ENCODE data around the gene IDH1. TPM values are rescaled to one million over a fixed set of nuclear protein-coding genes. Genes with fewer than 3 reads are reported as not detected.

IDH1 gene
- total and polyA plus RNA-seq, 7 donors: 9.7 to 42.6 (median 16.5) TPM

DNA sequence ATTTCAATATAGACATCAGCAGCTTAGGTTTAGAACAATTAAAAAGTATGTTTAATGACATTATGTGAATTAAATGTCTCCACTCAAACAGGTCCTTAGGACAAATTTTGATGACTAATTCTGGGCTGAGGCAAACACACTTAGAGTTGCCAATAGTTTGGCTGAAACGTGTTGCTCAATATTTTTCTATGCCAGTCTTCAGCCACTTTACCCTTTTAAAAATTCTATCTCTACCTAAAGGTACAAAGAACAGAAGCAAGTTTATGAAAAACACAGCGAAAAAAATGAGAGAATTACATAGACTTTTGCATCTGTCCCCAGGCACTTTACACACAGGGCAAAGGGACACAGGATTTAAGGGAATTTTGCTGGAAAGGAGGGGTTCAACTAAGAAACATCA lies 4.5 kb downstream of the IDH1 start:
- peaks cover 22% of the 10 kb centered on the region for H3K4me1 ChIP-seq
- 63 to 78% (median 65%) methylated on average over 2 of the region's 2 CpGs for WGBS, 3 donors
- intact Hi-C loops (cut with DNase I): loop anchor here in 1 of 2 donors (10.0 kb wide), 1 partner anchor 626 kb away; the partner anchor contains the start of gene METTL21A
- DNase-seq (no peak), ATAC-seq (no peak)
- no peaks in the 10 kb centered on the region for H3K27me3 ChIP-seq (ENCODE audit: insufficient read depth in 3 of 3, low read length in 2 of 3)
- no peaks in the 10 kb centered on the region for H3K9me3 ChIP-seq
- TF ChIP-seq, protein P1, sequence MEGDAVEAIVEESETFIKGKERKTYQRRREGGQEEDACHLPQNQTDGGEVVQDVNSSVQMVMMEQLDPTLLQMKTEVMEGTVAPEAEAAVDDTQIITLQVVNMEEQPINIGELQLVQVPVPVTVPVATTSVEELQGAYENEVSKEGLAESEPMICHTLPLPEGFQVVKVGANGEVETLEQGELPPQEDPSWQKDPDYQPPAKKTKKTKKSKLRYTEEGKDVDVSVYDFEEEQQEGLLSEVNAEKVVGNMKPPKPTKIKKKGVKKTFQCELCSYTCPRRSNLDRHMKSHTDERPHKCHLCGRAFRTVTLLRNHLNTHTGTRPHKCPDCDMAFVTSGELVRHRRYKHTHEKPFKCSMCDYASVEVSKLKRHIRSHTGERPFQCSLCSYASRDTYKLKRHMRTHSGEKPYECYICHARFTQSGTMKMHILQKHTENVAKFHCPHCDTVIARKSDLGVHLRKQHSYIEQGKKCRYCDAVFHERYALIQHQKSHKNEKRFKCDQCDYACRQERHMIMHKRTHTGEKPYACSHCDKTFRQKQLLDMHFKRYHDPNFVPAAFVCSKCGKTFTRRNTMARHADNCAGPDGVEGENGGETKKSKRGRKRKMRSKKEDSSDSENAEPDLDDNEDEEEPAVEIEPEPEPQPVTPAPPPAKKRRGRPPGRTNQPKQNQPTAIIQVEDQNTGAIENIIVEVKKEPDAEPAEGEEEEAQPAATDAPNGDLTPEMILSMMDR (IDR thresholded peaks at IDR 0.05): no peak
- no peak overlapping the region for H3K4me3 ChIP-seq
- peaks cover 8 to 71% of the 10 kb centered on the region in 2 donors for H3K36me3 ChIP-seq (ENCODE audit: insufficient read depth in 1 of 2, low read depth in 1 of 2)
- H3K27ac ChIP-seq: no peak overlapping the region

DNA sequence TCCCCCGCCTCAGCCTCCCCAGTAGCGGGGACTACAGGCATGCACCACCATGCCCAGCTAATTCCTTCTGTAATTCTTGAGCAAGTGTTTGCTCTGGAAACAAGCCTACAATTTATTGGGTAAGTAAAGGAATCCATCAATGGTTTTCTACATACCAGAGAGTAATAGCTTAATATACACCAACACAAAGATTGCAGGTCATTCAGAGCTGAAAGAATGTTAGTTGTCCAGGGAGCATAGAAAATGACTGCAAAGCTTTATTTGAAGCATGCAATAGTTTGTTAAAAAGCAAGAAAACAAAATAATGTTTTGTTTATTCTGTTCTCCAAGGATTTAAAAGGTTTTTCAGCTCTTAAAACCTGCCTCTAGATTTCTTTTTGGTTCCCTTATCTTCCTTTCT lies 5.6 kb downstream of the IDH1 start:
- Histone ChIP-seq H3K27ac (no peak overlapping the region), H3K4me1 (peaks cover 22% of the 10 kb centered on the region), H3K36me3 (ENCODE audit: insufficient read depth in 1 of 2, low read depth in 1 of 2) (peaks cover 8 to 82% of the 10 kb centered on the region in 2 donors), H3K9me3 (no peaks in the 10 kb centered on the region), H3K4me3 (no peak overlapping the region), H3K27me3 (ENCODE audit: insufficient read depth in 3 of 3, low read length in 2 of 3) (no peaks in the 10 kb centered on the region)
- intact Hi-C loops (cut with DNase I): no loop called here
- no peak for ATAC-seq
- WGBS, 3 donors: 98 to 100% (median 99%) methylated on average over 2 of the region's 2 CpGs
- TF ChIP-seq, protein P1 (IDR thresholded peaks at IDR 0.05): no peak
- DNase-seq: no peak

DNA sequence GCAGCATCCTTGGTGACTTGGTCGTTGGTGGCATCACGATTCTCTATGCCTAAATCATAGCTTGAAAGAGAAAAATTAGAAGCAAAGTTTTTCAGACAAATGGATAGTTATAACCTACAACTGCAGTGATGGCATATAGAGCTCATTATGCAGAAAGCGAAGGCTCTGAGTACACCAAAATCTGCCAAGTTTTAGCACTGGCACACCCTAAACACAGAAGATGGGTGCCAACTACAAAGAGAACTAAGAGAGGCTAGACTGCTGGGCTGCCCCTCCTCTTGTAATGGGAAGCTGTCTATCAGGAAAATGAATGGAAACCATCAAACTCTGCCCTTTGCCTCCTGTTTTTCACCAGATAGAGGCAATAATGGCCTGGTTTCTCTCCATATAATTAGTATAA lies 6.3 kb downstream of the IDH1 start:
- no peak for ATAC-seq
- no peaks in the 10 kb centered on the region for H3K9me3 ChIP-seq
- H3K36me3 ChIP-seq (ENCODE audit: insufficient read depth in 1 of 2, low read depth in 1 of 2): peaks cover 8 to 89% of the 10 kb centered on the region in 2 donors
- H3K4me1 ChIP-seq: peaks cover 18% of the 10 kb centered on the region
- 88 to 94% (median 91%) methylated on average over 3 of the region's 3 CpGs for WGBS, 3 donors
- no peaks in the 10 kb centered on the region for H3K27me3 ChIP-seq (ENCODE audit: insufficient read depth in 3 of 3, low read length in 2 of 3)
- TF ChIP-seq, protein P1 (IDR thresholded peaks at IDR 0.05): no peak
- intact Hi-C loops (cut with DNase I): no loop called here
- H3K4me3 ChIP-seq: no peak overlapping the region
- no peak overlapping the region for H3K27ac ChIP-seq
- DNase-seq: no peak

DNA sequence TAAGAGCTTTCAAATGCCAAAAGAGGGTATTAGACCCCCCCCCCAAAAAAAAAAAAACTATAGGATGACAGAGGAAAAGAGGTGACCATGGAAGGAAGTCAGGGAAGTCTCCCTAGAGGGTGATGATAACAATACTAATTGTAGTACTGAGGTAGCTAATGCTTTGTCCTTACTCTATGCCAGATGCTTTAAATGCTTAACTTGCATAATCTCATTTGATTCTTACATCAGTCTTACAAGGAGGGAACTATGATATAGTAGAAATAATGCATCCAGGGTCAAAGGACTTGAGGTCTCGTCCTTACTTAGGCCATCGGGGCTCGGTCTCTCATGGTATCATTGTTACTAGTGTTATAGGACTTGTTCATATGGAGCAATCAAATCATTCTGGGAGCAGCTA lies 9.1 kb downstream of the IDH1 start:
- Histone ChIP-seq H3K4me3 (no peak overlapping the region), H3K9me3 (no peaks in the 10 kb centered on the region), H3K27me3 (ENCODE audit: insufficient read depth in 3 of 3, low read length in 2 of 3) (no peaks in the 10 kb centered on the region), H3K27ac (no peak overlapping the region), H3K4me1 (peaks cover 5% of the 10 kb centered on the region), H3K36me3 (ENCODE audit: insufficient read depth in 1 of 2, low read depth in 1 of 2) (peaks cover 17 to 99% of the 10 kb centered on the region in 2 donors)
- WGBS, 3 donors: 98 to 99% (median 98%) methylated on average over 3 of the region's 3 CpGs
- TF ChIP-seq, protein P1 (IDR thresholded peaks at IDR 0.05): no peak
- intact Hi-C loops (cut with DNase I): no loop called here
- DNase-seq: no peak
- no peak for ATAC-seq

DNA sequence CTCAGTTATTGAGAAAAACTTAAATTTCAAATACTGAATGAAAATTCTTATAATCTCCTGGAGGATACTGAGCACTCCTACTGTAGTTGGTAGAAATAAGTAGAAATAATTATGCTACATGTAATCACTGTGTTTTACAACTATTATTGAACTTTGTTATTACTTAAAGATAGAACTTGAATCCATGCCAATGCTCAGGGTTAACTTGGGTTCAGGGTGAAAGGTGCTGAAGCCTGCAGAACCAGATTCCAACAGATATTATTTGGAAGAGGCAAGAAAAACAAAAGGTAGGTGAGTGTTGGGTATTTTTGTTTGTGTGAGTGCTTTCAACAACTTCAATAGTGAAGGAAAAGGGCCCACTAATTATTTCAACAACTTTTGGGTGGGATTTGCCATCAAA lies 10.4 kb downstream of the IDH1 start:
- no peaks in the 10 kb centered on the region for H3K9me3 ChIP-seq
- H3K4me1 ChIP-seq: no peaks in the 10 kb centered on the region
- intact Hi-C loops (cut with DNase I): no loop called here
- H3K27ac ChIP-seq: no peak overlapping the region
- no peak overlapping the region for H3K4me3 ChIP-seq
- TF ChIP-seq, protein P1 (IDR thresholded peaks at IDR 0.05): no peak
- DNase-seq: no peak
- H3K27me3 ChIP-seq (ENCODE audit: insufficient read depth in 3 of 3, low read length in 2 of 3): no peaks in the 10 kb centered on the region
- ATAC-seq: no peak
- H3K36me3 ChIP-seq (ENCODE audit: insufficient read depth in 1 of 2, low read depth in 1 of 2): peaks cover 17 to 99% of the 10 kb centered on the region in 2 donors
